K562 (cell line): ENCODE measurements around the gene TINAGL1. TPM values are rescaled to one million over a fixed set of nuclear protein-coding genes. Genes with fewer than 3 reads are reported as not detected.

Experiments used
- CHD7 ChIP-seq: fragments of 200-600 bp; sonication (generic); IDR thresholded peaks from one replicate; pipeline ENCODE4 v1.6.1; 2012; ENCODE audit warnings: mild to moderate bottlenecking, low read depth, low read length, inconsistent platforms
- DEAF1 ChIP-seq: fragments of 450-650 bp; formaldehyde crosslinking; IDR thresholded peaks from 2 replicates; pipeline ENCODE4 v1.4.0; 2020; ENCODE audit warnings: mild to moderate bottlenecking, moderate library complexity
- REST ChIP-seq, 2 experiments: fragments of 450-650 bp; formaldehyde crosslinking in 1 of 2; IDR thresholded peaks; 2 replicates each; pipeline versions ENCODE4 v1.4.0 to v1.6.1; 2014 to 2020; ENCODE audit warnings: mild to moderate bottlenecking in 2 of 2, borderline replicate concordance in 1 of 2, low read depth in 1 of 2
- polyA plus RNA-seq, 8 experiments: library from polyadenylated mRNA; depleted of rRNA in 4 of 8; stranded (reverse) in 5 of 8; unstranded in 3 of 8; fragments of >200 nt; fragmentation: Nextera tagmentation in 2 of 8; fragmentation: Illumina TruSeq in 1 of 8; extraction: Ambion mirVana in 2 of 8; extraction: Trizol in 1 of 8; gene quantifications; 2 replicates each; pipeline versions ENCODE4 v1.2.1 to v1.2.3, GENCODE V29; 2011 to 2014; ENCODE audit warnings: inconsistent platforms in 1 of 8, missing spikeins in 1 of 8
- total RNA-seq, 7 experiments: library from RNA; depleted of rRNA in 6 of 7; stranded (reverse); fragments of >200 nt in 6 of 7; fragmentation: Illumina TruSeq in 2 of 7; extraction: Trizol in 2 of 7; gene quantifications; 2 replicates each; pipeline versions ENCODE4 v1.2.1 to v1.2.3, GENCODE V29; 2011 to 2021; ENCODE audit warnings: low replicate concordance in 1 of 7

TINAGL1 gene
- total and polyA plus RNA-seq, 9 of the 15 experiments (the other 6 are each of a cell fraction or from before 2014, with no cell fraction given): 0.04 to 1.2 (median 0.07) TPM; not detected in 4

DNA sequence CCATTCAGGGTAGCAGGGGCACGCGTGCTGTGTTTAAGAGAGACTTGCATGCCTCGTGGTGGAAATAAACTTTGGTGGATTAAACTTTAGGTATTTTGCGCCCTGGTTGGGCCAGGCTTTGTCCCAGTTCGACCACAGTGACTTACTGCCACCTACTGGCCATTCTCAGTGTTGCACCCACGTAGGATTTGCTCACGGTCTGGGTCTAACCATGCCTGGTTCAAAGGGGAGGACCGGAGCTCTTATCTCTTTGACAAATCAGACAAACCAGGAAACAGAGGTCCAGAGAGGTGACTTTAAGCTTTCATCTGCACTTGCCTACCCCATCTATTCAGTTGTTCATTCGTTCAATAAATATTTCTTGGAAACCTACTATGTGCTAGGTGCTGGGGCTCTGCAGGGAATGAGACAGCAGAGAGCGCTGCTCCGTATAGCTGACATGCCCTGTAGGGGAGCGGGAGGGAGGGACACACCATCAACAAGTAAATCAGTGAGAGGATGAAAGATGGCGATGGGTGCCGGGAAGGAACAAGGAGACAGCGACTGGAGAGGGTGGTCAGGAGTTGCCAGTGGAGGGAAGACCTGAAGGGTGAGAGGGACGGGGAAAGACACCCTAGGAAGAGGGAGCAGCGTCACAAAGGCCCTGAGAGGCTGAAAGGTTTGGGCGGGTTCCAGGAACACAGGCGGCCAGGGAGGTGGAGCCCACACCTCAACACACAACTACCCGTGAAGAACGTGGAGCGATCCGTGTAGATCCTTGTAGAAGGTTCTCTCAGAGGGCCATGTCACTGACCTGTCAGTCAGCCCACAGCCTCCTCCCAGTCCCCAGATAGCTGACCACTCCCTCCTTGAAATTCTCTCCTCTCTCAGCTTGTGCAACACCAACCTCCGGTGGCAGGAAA is 27.2 kb upstream of the TINAGL1 start (continued):
- TF ChIP-seq REST (IDR thresholded peaks at IDR 0.05; ENCODE audit: borderline replicate concordance): peak; percentile 91
- TF ChIP-seq REST (CRISPR knock-in tag; IDR thresholded peaks at IDR 0.05; ENCODE audit: low read depth): no peak
- peak; percentile 97 for TF ChIP-seq DEAF1 (CRISPR knock-in tag)
- TF ChIP-seq CHD7: no peak
